ENCODE measurements around the gene ANKRD12.
"Not testable (repeated sequence)": the region's sequence is repeated elsewhere in the genome, so short reads cannot be mapped to it uniquely, and the experiment has no call there.

ANKRD12 gene

DNA sequence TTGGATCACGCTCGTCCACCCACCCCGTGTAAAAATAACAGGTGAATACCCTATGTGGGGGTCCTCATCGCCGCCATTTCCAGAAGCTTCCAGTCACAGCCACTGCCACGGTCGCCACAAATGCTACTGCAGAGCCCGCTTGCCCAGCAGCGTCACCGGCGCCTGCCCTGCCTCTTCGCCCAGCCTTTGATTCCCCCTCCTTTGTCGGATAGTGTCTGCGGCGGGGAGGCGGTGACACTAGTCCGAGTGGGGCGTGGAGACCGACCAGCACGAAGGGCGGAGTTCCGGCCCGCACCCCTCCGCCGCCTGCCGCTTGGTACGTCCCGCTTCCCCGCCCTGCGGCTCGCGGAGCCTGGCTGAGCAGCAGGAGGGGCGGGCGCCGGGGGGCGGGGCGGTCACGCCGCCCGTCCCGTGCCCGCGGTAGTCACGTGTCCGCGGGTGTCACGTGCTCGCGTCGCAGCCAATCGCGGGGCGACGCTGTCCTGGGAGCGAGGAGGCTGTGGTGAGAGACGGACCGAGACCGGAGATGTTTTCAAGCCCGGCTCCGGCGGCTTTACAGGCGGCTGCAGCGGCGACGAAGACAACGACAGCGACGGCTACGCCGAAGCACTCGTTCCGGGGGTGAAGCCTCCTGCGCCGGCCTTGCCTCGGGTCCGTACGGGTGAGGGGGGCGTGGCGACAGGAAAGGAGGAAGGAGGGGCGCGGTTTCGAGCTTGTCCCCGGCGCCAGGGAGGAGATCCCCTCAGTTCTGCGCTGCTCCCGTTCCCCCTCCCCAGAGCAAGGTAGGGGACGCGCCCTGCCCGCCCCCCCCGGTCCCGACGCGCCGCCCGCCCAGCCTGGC is at the start of gene ANKRD12:
Gene ANKRD12, plus strand, starts transcription at position 467 of the 841 bp plus-strand sequence. CDS start 45,652 bp downstream, outside the sequence.
- peaks cover 66% of the 10 kb centered on the region for H3K4me1 ChIP-seq (ENCODE audit: insufficient read depth, low read length, severe bottlenecking)
- no peaks in the 10 kb centered on the region for H3K9me3 ChIP-seq (ENCODE audit: low read length)
- peaks cover 29% of the 10 kb centered on the region for H3K36me3 ChIP-seq (ENCODE audit: insufficient read depth, low read length)
- peak within 1 kb of the TSS; percentile 79 for H3K9ac ChIP-seq (ENCODE audit: low read length)
- H3F3A ChIP-seq (ENCODE audit: insufficient read depth, low read length), result peaks cover 4% of the 10 kb centered on the region; the same call in 1 of the 2 replicates
- H3K27ac ChIP-seq (ENCODE audit: low read depth, low read length, poor library complexity, severe bottlenecking), result peak within 1 kb of the TSS; percentile 96
- no peaks in the 10 kb centered on the region for H3K9me2 ChIP-seq (ENCODE audit: low read depth, low read length)
- no peaks in the 10 kb centered on the region for H3K27me3 ChIP-seq (ENCODE audit: insufficient read depth, low read length)
- peak within 1 kb of the TSS; percentile 78 for H3K4me2 ChIP-seq (ENCODE audit: low read length)
- H2AFZ ChIP-seq (ENCODE audit: low read length), result no peak within 1 kb of the TSS
- no peak for TF ChIP-seq EZH2 (IDR thresholded peaks at IDR 0.05; ENCODE audit: borderline replicate concordance, low read length)
- H3K4me3 ChIP-seq (ENCODE audit: low read depth, low read length, poor library complexity, severe bottlenecking), result peak within 1 kb of the TSS; percentile 76
- peaks cover 39% of the 10 kb centered on the region for H3K79me2 ChIP-seq (ENCODE audit: insufficient read depth, low read length)
- no peaks in the 10 kb centered on the region for H4K20me1 ChIP-seq (ENCODE audit: insufficient read depth, low read length)

DNA sequence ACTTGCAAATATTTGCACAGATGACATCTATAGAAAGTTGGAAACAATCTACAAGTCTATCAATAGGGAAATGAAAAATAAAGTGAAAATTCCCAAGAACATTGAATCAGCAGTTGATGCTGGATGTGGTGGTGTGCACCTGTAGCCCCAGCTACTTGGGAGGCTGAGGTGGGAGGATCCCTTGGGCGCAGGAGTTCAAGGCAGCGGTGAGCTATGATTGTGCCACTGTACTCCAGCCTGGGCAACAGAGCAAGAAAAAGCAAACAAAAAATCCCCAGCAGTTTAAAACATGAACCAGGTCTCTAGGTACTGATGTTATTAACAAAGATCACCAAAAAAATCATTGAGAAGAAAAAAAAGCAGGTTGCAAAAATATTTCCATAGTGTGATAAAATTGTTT is 49.4 kb upstream of the ANKRD12 start:
- Histone ChIP-seq H3K4me2 (ENCODE audit: low read length) (no peak overlapping the region), H3F3A (ENCODE audit: insufficient read depth, low read length) (peaks cover 11% of the 10 kb centered on the region; the same call in 1 of the 2 replicates), H3K9me2 (ENCODE audit: low read depth, low read length) (no peaks in the 10 kb centered on the region), H3K27ac (ENCODE audit: low read depth, low read length, poor library complexity, severe bottlenecking) (no peak overlapping the region), H3K4me3 (ENCODE audit: low read depth, low read length, poor library complexity, severe bottlenecking) (no peak overlapping the region), H3K9me3 (ENCODE audit: low read length) (no peaks in the 10 kb centered on the region), H3K9ac (ENCODE audit: low read length) (no peak overlapping the region), H3K27me3 (ENCODE audit: insufficient read depth, low read length) (no peaks in the 10 kb centered on the region), H3K36me3 (ENCODE audit: insufficient read depth, low read length) (no peaks in the 10 kb centered on the region), H4K20me1 (ENCODE audit: insufficient read depth, low read length) (no peaks in the 10 kb centered on the region), H3K4me1 (ENCODE audit: insufficient read depth, low read length, severe bottlenecking) (peaks cover 24% of the 10 kb centered on the region), H3K79me2 (ENCODE audit: insufficient read depth, low read length) (no peaks in the 10 kb centered on the region), H2AFZ (ENCODE audit: low read length) (no peak overlapping the region)
- TF ChIP-seq EZH2 (IDR thresholded peaks at IDR 0.05; ENCODE audit: borderline replicate concordance, low read length), result no peak
- TF ChIP-seq, protein P1, sequence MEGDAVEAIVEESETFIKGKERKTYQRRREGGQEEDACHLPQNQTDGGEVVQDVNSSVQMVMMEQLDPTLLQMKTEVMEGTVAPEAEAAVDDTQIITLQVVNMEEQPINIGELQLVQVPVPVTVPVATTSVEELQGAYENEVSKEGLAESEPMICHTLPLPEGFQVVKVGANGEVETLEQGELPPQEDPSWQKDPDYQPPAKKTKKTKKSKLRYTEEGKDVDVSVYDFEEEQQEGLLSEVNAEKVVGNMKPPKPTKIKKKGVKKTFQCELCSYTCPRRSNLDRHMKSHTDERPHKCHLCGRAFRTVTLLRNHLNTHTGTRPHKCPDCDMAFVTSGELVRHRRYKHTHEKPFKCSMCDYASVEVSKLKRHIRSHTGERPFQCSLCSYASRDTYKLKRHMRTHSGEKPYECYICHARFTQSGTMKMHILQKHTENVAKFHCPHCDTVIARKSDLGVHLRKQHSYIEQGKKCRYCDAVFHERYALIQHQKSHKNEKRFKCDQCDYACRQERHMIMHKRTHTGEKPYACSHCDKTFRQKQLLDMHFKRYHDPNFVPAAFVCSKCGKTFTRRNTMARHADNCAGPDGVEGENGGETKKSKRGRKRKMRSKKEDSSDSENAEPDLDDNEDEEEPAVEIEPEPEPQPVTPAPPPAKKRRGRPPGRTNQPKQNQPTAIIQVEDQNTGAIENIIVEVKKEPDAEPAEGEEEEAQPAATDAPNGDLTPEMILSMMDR (IDR thresholded peaks at IDR 0.05; ENCODE audit: low read length), result no peak

- Histone ChIP-seq H4K20me1 (ENCODE audit: insufficient read depth, low read length) (no peaks in the 10 kb centered on the region), H3K27me3 (ENCODE audit: insufficient read depth, low read length) (no peaks in the 10 kb centered on the region), H3K9me3 (ENCODE audit: low read length) (no peaks in the 10 kb centered on the region), H3K4me1 (ENCODE audit: insufficient read depth, low read length, severe bottlenecking) (peaks cover 13% of the 10 kb centered on the region), H3K9ac (ENCODE audit: low read length) (no peak overlapping the region), H3K36me3 (ENCODE audit: insufficient read depth, low read length) (no peaks in the 10 kb centered on the region), H3K9me2 (ENCODE audit: low read depth, low read length) (no peaks in the 10 kb centered on the region), H2AFZ (ENCODE audit: low read length) (no peak overlapping the region), H3K79me2 (ENCODE audit: insufficient read depth, low read length) (no peaks in the 10 kb centered on the region), H3K4me2 (ENCODE audit: low read length) (no peak overlapping the region), H3K4me3 (ENCODE audit: low read depth, low read length, poor library complexity, severe bottlenecking) (no peak overlapping the region), H3K27ac (ENCODE audit: low read depth, low read length, poor library complexity, severe bottlenecking) (no peak overlapping the region), H3F3A (ENCODE audit: insufficient read depth, low read length) (peaks cover 6% of the 10 kb centered on the region; the same call in 1 of the 2 replicates)
- TF ChIP-seq EZH2 (IDR thresholded peaks at IDR 0.05; ENCODE audit: borderline replicate concordance, low read length), result no peak
- TF ChIP-seq, protein P1 (IDR thresholded peaks at IDR 0.05; ENCODE audit: low read length), result no peak
Observed at GRCh38 chr18:9088252-9088651, 48.3 kb upstream of the ANKRD12 start.

- H3K27me3 ChIP-seq (ENCODE audit: insufficient read depth, low read length); H3K4me2 ChIP-seq (ENCODE audit: low read length); H3K36me3 ChIP-seq (ENCODE audit: insufficient read depth, low read length); H3K4me3 ChIP-seq (ENCODE audit: low read depth, low read length, poor library complexity, severe bottlenecking); H3K9me3 ChIP-seq (ENCODE audit: low read length); H3K9ac ChIP-seq (ENCODE audit: low read length); H3K27ac ChIP-seq (ENCODE audit: low read depth, low read length, poor library complexity, severe bottlenecking); H3F3A ChIP-seq (ENCODE audit: insufficient read depth, low read length); H4K20me1 ChIP-seq (ENCODE audit: insufficient read depth, low read length); H3K79me2 ChIP-seq (ENCODE audit: insufficient read depth, low read length); H2AFZ ChIP-seq (ENCODE audit: low read length); H3K9me2 ChIP-seq (ENCODE audit: low read depth, low read length); H3K4me1 ChIP-seq (ENCODE audit: insufficient read depth, low read length, severe bottlenecking): not testable (repeated sequence)
Observed at GRCh38 chr18:9088727-9089126, 47.9 kb upstream of the ANKRD12 start.

Measured in OCI-LY1 (cell line).